HG03571 (cell line): Measurements from ENCODE around the gene LCN1.
"Not testable (repeated sequence)": the region's sequence is repeated elsewhere in the genome, so short reads cannot be mapped to it uniquely, and the experiment has no call there.

Experiments
- ATAC-seq: cut with Tn5 transposase; IDR thresholded peaks from one replicate; pipeline ENCODE4 v1.9.1; 2021; ENCODE audit not compliant: unreplicated experiment

LCN1 gene

DNA sequence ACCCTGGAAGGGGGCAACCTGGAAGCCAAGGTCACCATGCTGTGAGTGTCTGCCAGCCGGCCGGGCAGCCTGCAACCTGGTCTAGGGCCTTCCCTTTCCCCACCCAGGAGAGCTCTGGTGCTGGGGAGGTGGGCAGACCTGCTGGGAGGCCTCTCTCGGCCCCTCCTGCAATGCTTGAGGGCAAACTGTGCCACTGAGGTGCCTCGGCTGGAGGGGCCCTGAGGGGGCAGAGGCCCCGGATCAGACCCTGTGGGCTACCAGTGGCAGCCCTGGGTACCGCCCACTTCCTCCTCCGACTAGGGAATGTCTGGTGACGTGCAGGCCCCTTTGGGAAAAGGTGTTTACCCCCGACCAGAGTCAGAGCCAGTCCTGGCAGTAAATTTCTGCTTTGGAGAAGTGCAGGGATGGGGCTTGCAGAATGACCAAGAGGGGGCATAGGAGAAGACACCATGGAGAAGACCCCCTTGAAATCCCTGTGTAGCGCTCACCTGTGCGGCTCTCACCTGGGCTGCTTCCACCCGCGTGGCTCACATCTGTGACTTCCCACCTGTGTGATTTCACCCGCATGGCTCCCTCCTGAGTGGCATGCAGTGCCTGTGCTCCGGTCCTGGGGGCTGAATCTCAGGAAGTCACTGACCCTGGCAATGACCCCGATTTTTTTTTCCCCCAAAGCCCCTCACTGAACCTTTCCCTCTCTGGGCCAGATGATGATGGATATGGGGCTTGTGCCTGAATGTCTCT is 1.1 kb downstream of the LCN1 start:
- ATAC-seq = no peak

DNA sequence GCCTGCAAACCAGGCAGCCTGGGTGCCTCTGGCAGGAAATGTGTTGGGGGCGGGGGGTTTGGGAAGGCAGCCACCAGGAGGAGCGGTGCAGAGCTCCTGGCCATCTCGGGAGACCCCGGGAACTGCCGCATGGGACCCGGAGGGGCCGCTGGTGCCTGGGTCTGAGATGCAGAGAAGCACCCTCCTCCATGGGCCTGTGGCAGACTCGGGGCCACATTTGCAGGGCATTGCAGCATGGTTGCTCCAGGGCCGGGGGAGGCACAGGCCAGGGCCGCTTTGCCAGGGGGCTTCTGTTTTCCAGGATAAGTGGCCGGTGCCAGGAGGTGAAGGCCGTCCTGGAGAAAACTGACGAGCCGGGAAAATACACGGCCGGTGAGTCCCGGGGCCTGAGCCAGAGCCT is 1.7 kb downstream of the LCN1 start:
- ATAC-seq = no peak

DNA sequence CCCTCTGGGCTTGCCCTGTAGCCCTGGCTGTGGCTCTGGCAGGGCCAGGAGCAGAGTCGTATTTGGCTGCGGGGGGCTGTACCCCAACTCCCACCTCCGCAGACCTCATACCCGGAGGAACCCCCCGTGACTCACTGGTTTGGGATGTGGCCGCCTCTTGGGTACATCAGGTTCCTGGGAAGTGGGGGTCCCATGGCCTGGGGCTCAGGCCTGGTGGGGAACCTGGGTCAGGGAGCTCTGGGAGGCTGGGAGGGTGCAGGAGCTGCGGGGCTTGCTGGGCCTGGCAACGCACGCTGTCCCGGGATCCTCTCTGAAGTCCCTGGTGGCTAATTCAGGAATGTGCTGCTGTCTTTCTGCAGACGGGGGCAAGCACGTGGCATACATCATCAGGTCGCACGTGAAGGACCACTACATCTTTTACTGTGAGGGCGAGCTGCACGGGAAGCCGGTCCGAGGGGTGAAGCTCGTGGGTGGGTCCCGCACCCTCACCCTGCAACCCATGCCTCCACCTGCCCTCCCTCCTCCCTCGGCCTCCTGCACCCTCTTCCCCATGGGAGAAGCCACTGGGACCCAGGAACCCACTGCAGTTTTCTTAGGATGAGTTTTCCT is 2.4 kb downstream of the LCN1 start:
- no peak for ATAC-seq

DNA sequence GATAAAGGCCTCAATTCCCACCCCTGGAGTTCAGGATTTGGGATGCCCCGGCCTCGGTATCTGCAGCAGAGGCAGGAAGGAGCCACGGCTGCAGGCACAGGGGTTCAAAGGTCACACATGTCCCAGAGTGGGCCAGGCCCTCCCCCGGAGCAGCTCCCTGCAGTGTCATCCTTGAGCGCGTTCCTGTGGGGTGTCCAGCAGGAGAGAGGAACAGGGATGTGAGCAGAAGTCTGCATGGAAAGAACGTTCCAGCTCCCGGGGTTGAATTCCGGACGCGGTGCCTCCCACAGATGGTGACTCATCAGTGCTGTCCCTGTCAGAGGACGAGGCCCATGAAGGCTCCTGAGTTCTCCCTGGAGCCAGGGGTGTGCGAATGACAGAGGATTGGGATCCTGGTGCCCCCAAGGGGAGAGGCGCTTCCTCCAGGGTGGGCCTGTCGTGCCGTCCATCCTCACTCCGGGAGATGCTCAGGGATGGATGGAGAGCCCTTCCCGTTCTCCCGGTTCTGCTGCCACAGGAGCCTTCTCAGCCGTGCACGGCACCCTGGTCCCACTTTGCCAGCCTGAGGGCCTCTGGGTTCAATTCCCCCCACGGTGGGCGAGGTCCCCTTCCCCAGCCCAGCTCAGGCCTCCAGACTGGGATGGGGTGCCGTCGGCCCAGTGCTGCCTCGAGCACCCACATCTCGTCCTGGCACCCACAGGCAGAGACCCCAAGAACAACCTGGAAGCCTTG is 3.1 kb downstream of the LCN1 start:
- no peak for ATAC-seq

DNA sequence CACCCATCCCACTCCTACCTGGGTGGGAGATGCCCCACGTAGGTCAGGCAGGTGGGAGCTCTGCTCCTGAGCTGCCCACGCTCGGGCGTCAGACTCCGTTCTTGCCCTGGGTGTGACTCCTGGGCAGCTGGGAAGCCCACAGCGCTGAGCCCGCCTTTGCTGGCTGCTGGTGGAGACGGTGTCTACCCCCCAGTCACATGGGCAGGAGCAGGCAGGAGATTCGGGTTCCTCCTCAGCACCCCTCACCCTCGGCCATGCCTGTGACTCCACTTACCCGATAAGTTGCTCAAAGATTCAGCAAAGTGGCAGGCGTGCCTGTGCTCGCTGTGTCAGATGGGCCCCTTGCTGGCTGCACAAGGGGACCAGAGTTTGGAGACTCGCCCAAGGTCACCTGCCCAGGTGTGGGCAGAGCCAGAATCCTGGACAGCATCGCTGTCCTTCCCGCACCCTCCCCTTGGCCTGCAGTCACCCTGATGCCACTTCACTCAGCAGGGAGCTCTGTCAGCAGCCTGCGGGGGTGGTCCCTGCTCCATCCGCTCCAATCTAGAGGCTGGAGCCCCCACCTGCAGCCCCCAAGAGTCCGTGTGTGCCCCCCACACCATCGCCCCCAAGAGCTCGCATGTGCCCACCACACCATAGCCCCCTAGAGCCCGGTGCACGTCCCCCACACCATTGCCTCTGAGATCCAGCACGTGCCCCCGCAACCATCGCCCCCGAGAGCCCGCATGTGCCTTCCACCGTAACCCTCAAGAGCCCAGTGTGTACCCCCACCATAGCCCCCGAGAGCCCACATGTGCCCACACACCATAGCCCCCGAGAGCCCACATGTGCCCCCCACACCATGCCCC is 4.2 kb downstream of the LCN1 start:
- no peak for ATAC-seq

DNA sequence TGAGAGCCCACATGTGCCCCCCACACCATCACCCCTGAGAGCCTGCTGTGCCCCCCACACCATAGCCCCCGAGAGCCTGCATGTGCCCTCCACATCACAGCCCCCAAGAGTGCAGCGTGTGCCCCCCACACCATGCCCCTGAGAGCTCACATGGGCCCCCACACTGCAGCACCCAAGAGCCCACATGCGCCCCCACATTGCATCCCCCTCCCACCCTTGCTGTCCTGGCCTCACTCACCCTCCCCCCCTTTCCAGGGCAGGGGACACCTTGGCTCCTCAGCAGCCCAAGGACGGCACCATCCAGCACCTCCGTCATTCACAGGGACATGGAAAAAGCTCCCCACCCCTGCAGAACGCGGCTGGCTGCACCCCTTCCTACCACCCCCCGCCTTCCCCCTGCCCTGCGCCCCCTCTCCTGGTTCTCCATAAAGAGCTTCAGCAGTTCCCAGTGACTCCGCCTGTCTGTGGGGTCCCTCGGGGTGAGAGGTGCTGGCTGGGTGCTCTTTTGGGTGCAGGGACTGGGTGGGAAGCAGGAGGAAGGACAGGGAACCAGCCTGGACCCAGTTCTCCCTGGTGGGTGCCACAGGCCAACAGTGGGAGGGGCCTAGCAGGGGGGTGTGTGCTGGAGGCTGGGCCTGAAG is 5.0 kb downstream of the LCN1 start:
- no peak for ATAC-seq

DNA sequence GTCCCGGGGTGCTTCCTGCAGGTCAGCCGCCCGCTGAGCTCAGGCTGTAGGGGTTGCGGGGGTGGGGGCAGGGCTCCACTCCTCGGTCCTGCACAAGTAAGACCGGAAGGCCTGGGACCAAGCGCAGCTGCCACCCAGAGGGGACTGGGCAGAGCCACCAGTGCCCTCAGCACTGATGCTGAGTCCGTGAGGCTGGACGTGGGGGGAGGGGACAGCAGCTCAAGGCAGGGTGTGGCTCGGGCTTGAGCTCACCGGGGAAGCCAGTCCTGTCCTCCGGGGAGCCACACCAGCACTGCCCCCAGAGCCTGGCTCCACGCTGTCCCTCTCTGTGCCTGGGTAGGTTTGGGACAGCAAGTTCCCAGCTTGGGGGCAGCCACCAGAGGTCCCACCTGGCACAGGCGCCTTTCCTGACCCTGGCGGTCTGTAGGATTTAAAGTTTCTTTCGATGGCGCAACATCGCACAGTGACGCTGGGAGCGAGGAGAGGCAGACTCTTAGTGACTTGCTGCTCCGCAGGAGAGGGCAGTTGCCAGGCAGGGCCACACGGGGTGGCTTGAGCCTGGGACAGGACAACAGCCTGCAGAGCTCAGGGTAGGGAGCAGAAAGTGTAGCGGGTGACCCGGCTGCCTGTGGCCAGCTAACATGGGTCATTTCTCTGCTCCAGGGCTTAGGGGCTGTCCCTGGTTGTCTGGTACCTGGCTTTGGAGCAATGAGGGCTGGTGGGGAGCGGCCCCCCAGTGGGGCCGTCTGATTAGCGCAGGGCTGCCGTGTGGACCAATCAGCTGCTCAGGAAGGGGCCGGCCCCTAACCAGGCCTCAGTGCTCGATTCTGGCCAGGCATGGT is 5.7 kb downstream of the LCN1 start:
- ATAC-seq = no peak

DNA sequence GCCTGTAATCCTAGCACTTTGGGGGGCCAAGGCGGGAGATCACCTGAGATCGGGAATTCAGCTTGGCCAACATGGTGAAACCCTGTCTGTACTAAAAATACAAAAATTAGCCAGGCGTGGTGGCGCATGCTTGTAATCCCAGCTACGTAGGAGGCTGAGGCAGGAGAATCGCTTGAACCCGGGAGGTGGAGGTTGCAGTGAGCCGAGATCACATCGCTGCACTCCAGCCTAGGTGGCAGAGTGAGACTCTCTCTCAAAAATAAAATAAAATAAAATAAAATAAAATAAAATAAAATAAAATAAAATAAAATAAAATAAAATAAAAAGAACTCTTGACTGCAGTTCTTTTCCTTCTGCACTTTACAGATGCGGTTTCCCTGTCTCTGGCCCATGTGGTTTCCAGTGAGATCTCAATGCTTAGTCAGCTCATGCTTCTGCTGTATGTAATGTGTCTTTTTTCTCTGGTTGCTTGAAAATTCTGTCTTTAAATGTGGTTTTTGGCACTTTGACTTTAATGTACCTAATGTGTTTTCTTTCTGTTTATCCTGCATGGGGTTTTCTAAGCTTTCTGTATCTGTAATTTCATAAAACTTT is 7.7 kb downstream of the LCN1 start:
- not testable (repeated sequence) for ATAC-seq

DNA sequence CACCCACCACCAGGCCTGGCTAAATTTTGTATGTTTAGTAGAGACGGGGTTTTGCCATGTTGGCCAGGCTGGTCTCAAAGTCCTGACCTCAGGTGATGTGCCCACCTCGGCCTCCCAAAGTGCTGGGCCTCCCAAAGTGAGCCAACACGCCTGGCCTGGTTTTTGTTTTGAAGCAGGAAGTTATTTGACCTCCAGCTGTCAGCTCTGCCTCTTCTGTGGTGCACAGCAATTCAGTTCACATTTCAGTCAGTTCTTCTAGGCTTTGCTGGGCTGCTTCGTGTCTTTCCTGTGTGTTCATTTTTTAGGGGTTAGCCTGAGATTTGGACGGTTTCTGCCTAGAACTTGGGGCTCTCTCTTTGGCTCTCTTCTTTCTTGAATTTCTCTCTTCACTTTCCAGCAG is 8.9 kb downstream of the LCN1 start:
- no peak for ATAC-seq

DNA sequence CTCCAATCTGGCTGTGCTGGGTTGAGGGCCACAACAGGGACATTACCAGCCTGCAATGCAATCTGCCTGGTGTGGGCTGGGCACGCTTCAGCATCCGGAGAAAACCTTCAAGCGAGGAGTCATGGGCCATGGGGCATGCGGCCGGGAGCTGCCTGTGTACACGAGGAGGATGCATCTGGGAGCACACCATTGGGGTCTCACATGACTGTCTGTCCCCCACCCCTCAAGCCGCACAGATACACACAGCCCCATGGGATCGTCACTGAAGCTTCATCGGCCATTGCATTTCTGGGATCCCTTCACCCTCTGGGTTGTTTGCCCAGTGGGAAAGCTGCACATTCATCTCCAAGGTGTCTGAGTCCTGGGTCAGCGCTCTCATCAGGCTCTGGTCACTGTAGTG is 9.9 kb downstream of the LCN1 start:
- no peak for ATAC-seq

DNA sequence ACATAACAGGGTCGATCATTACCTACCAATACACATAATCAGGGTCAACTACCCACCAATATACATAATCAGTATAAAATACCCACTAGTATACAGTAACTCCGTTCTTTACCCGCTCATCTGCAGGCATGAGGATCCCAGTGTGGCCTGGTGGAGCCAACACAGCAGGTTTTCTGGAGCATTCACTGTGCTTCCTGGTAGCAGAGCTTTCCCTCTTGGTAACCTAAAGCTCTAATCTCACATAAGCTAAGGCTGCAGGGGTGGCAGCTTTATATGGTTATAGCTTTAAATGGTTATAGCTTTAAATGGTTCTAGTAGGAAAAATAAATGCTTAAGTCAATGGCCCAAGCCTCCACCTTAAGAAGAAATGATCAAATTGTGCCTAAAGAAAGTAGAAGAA is 11.9 kb downstream of the LCN1 start:
- ATAC-seq = no peak

DNA sequence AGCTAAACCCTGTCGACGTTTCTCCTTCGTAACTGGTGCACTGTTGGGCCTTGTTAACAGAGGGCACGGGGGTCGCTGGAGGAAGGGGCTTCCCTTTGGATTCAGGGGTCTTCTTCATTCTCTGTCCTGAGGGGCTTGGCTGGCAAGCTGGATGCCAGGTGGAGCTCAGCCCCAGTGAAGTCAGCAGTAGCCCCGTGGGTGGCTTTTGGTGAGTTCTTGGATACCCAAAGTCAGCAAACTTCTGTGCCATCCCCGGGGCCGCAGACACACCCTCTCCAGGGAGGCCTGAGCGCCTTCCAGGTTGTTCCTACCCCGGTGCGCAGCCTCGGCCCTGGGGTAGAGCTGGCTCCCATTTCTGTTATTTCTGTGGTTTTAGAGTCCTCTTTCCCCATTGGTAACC is 12.4 kb downstream of the LCN1 start:
- ATAC-seq = no peak

DNA sequence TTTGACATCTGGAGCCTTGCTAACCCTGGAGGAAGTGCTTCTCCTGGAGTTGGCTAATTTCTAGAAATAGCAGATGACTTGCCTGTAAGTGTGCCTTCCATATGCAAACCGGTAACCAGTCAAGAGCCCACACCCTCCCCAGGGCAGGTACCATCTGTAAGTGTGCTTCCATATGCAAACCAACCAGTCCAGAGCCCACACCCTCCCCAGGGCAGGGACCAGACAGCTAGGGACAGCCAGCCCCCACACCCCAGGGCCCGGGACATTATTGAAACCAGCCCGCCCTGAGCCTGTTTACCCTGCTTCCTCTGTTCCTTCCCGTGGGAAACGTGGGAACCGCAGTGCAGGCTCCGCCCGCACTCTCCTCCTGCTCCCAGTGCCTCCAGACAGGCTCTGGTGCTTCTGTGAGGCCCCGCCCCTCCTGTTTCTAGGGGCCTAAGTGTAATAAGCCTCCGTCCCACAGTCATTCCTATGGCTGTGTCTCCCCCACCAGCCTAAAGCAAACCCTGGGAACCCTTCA is 13.0 kb downstream of the LCN1 start:
- ATAC-seq = not testable (repeated sequence)

DNA sequence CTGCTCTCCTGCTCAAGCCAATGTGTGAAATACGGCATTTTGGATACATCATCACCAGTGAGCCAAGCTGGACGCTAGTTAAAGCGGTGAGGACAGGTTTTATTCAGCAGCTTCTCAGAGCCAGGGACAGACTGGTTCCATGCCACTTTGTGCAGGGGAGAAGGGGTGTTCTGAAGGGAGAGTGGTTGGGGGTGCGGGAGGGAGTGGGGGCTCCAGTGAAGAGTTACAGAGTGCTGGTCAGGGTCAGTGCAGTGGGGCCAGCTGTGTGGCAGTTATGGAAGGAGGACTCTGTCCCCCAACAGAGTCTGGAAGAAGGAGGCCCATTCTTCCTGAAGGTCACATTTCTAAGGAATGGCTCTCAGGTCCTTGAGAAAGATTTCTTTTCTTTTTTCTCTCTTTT is 13.6 kb downstream of the LCN1 start:
- not testable (repeated sequence) for ATAC-seq

DNA sequence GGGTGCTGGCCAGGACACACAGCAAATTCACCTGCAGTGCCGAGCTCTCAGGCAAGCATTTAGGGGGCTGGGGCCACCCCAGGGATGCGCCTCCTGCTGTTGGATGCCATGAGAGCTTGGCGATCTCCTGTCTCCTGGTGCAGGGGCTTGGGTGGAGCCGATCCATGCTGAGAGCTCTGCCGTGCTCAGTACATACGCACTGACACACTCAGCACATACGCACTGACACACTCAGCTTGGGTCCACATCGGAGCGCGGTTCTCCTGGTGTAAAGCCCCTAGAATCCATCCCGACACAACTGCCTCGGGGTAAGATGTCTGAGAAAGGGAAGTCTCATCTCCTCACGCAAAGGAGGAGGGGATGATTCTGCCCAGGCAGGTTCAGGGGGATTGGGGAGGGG is 14.4 kb downstream of the LCN1 start:
- not testable (repeated sequence) for ATAC-seq

DNA sequence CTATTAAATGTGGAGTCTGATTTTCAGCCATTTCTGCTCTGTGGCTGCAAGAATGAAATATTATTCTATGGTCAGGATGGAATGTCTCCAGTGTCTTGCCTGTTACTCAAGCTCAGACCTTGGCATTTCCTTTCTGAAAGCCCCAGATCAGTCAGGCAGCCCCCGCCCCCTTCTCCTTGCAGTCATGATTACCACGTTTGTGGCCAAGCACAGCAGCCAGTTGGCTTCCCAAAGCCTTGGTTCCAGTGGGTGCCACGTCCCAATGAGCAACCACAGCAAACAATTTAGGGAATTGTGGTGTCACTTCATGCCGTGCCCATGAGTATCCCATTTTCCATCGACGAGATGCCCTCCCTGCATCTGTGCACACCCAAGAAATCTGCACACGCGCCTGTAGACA is 15.0 kb downstream of the LCN1 start:
- ATAC-seq = no peak

DNA sequence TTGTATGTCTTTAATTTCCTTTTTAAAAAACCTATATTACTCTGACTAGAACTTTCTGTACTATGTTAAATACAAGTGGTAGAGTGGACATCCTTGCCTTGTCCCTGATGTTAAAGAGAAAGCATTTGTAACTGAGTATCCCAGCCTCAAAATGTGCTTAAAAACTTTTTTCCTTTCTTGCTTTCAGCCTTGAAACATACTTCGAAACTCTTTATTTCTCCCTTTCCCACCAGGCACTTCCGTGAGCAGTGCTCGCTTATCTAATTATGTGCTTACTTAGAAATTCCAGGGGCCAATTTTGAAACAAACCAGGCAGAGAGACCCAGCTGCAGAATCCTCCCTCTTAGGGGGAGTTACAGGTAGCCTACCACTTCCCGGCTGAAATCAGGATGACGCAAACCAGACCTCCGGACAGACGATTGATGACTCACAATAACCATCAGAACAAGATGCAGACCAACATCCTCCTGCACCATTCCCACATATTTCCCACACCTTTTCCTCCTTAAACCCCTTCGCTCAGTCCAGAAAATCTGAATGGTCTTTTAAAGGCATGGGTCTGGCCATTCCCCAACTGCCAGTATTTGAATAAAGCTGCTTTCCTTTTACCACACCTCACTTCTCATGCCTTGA is 22.1 kb downstream of the LCN1 start:
- ATAC-seq = not testable (repeated sequence)

DNA sequence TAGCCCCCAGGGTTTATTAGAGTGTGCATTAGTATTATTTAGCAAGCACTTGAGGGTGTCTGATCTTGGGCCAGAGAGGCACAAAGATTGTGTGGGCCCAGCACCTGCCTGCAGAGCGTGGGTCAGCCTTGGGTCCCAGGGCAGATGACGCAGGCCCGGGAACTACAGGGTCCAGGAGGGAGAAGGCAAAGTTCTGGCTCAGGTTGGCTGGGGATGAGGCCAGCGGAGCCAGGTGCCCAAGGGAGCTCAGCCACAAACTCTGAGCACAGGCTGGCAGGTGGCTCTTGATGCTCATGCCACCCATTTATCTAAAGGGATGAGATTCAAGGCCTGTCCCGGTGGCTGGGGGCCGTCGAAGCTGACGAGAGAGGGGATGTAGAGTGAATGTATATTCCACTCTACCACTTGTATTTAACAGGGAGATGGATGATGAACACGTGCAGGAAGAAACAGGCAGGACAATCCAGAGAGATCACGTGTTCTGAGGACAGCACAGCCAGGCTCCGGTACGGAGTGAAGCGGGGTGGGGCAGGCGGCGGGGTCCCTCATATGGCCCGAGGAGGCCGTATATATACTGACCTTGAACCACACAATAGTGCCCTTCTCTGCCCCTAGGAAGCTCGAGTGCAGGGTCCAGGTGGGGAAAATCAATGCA is 23.9 kb downstream of the LCN1 start:
- no peak for ATAC-seq
